ENCODE measurements around the gene AJM1. TPM values are rescaled to one million over a fixed set of nuclear protein-coding genes. Genes with fewer than 3 reads are reported as not detected.
A peak's percentile ranks its signal among the peaks of the same experiment; 100 is the strongest.

Gene AJM1
- total RNA-seq, 1 experiment from 2014 or later: 7.1 TPM

DNA sequence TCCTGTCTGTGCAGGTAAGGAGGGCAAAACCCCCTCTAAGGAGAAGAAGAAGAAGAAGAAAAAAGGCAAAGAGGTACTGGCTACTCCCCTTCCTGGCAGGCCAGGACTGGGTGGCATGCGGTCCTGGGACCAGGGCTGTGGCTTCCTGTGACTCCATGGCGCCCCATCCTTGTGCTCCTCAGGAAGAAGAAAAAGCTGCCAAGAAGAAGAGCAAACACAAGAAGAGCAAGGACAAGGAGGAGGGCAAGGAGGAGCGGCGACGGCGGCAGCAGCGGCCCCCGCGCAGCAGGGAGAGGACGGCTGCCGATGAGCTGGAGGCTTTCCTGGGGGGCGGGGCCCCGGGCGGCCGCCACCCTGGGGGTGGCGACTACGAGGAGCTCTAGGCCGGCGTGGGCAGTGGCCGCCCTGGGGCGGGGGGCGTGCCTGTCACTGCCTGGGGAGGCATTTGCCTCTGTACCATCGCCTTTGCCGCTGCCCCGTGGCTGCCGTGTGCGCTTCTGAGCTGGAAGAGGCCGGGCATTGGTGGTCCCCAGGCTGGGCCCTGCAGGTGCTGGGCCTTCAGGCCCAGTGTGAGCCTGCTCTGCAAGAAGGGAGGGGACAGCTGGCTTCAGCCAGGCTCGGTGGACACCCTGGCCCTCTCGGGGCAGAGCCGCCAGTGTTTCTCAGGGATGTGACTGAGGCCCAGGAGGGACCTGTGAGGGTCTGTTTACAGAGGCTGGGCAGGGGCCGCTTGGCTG, 2.0 kb upstream of the AJM1 start:
- no peak overlapping the region for H3K4me3 ChIP-seq (replicated peaks in 1 of 2; ENCODE audit: low read depth in 1 of 2, low read length in 2 of 2)
- no peaks in the 10 kb centered on the region for H3K79me2 ChIP-seq (ENCODE audit: insufficient read depth, low read length)
- ChIA-PET CTCF (interaction anchor here (0.5 to 1.0 kb wide), 2 partner anchors 62 to 151 kb away, joined by 3 to 4 read pairs; no protein-coding TSS in a partner anchor), RAD21 (ENCODE audit: low non-redundant PET in 1 of 2, low total read pairs in 2 of 2, uncharacterized antibody in 2 of 2, unreplicated experiment in 2 of 2) (no interaction called here), POLR2A (no interaction called here)
- no peaks in the 10 kb centered on the region for H3K9me2 ChIP-seq (ENCODE audit: insufficient read depth)
- intact Hi-C loops (cut with micrococcal nuclease): loop anchor here (5.0 to 10.0 kb wide), 2 partner anchors 104 to 197 kb away; partner anchors contain the start of genes C8G and FBXW5
- no peaks in the 10 kb centered on the region for H3K36me3 ChIP-seq (ENCODE audit: control insufficient read depth in 1 of 2, insufficient read depth in 2 of 2, low read length in 2 of 2)
- BruUV-seq (replicated peaks): TSS peak; percentile 53
- no peak for TF ChIP-seq JUND (IDR thresholded peaks at IDR 0.05)
- no peak for TF ChIP-seq TCF7L2 (IDR thresholded peaks at IDR 0.05; ENCODE audit: borderline replicate concordance, extremely low read depth, insufficient read depth, insufficient read length)
- TF ChIP-seq, protein P1, sequence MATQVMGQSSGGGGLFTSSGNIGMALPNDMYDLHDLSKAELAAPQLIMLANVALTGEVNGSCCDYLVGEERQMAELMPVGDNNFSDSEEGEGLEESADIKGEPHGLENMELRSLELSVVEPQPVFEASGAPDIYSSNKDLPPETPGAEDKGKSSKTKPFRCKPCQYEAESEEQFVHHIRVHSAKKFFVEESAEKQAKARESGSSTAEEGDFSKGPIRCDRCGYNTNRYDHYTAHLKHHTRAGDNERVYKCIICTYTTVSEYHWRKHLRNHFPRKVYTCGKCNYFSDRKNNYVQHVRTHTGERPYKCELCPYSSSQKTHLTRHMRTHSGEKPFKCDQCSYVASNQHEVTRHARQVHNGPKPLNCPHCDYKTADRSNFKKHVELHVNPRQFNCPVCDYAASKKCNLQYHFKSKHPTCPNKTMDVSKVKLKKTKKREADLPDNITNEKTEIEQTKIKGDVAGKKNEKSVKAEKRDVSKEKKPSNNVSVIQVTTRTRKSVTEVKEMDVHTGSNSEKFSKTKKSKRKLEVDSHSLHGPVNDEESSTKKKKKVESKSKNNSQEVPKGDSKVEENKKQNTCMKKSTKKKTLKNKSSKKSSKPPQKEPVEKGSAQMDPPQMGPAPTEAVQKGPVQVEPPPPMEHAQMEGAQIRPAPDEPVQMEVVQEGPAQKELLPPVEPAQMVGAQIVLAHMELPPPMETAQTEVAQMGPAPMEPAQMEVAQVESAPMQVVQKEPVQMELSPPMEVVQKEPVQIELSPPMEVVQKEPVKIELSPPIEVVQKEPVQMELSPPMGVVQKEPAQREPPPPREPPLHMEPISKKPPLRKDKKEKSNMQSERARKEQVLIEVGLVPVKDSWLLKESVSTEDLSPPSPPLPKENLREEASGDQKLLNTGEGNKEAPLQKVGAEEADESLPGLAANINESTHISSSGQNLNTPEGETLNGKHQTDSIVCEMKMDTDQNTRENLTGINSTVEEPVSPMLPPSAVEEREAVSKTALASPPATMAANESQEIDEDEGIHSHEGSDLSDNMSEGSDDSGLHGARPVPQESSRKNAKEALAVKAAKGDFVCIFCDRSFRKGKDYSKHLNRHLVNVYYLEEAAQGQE (IDR thresholded peaks at IDR 0.05; ENCODE audit: low read depth): no peak
- TF ChIP-seq, protein P2, sequence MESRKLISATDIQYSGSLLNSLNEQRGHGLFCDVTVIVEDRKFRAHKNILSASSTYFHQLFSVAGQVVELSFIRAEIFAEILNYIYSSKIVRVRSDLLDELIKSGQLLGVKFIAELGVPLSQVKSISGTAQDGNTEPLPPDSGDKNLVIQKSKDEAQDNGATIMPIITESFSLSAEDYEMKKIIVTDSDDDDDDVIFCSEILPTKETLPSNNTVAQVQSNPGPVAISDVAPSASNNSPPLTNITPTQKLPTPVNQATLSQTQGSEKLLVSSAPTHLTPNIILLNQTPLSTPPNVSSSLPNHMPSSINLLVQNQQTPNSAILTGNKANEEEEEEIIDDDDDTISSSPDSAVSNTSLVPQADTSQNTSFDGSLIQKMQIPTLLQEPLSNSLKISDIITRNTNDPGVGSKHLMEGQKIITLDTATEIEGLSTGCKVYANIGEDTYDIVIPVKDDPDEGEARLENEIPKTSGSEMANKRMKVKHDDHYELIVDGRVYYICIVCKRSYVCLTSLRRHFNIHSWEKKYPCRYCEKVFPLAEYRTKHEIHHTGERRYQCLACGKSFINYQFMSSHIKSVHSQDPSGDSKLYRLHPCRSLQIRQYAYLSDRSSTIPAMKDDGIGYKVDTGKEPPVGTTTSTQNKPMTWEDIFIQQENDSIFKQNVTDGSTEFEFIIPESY (IDR thresholded peaks at IDR 0.05; ENCODE audit: extremely low read depth, insufficient replicate concordance, low read length): no peak
- no peak for TF ChIP-seq EGR1 (IDR thresholded peaks at IDR 0.05; ENCODE audit: low read depth)
- no peak for TF ChIP-seq SRF (IDR thresholded peaks at IDR 0.05; ENCODE audit: low read depth)
- TF ChIP-seq, protein P3, sequence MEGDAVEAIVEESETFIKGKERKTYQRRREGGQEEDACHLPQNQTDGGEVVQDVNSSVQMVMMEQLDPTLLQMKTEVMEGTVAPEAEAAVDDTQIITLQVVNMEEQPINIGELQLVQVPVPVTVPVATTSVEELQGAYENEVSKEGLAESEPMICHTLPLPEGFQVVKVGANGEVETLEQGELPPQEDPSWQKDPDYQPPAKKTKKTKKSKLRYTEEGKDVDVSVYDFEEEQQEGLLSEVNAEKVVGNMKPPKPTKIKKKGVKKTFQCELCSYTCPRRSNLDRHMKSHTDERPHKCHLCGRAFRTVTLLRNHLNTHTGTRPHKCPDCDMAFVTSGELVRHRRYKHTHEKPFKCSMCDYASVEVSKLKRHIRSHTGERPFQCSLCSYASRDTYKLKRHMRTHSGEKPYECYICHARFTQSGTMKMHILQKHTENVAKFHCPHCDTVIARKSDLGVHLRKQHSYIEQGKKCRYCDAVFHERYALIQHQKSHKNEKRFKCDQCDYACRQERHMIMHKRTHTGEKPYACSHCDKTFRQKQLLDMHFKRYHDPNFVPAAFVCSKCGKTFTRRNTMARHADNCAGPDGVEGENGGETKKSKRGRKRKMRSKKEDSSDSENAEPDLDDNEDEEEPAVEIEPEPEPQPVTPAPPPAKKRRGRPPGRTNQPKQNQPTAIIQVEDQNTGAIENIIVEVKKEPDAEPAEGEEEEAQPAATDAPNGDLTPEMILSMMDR (IDR thresholded peaks at IDR 0.05 in 2 of 3, conservative IDR thresholded peaks at IDR 0.05 in 1 of 3; ENCODE audit: borderline replicate concordance in 1 of 3, insufficient read depth in 1 of 3, low read depth in 2 of 3, low read length in 2 of 3): no peak
- no peak overlapping the region for H2AFZ ChIP-seq (ENCODE audit: low read depth, low read length, poor library complexity, severe bottlenecking)
- H3K4me2 ChIP-seq (ENCODE audit: low read length): no peak overlapping the region
- peak overlapping the region; percentile 70 for H3K27ac ChIP-seq (ENCODE audit: low read depth, low read length)
- no peaks in the 10 kb centered on the region for H3K27me3 ChIP-seq (ENCODE audit: insufficient read depth, low read length)
- H3K4me1 ChIP-seq (ENCODE audit: control insufficient read depth in 1 of 2, insufficient read depth in 2 of 2, low read length in 2 of 2): peaks cover 29 to 39% of the 10 kb centered on the region in 2 experiments
- H4K20me1 ChIP-seq (ENCODE audit: insufficient read depth): no peaks in the 10 kb centered on the region
- ATAC-seq (no peak), DNase-seq (ENCODE audit: low read depth, low spot score) (no peak)
- no peak overlapping the region for H3K9ac ChIP-seq (ENCODE audit: low read length)
- H3K9me3 ChIP-seq (ENCODE audit: control insufficient read depth in 1 of 2, insufficient read depth in 1 of 2, low read depth in 1 of 2, low read length in 2 of 2): no peaks in the 10 kb centered on the region
